Brain microvascular endothelial cell (primary cell): ENCODE results near the gene ATP5F1A.
A peak's percentile ranks its signal among the peaks of the same experiment; 100 is the strongest.
"Not testable (repeated sequence)": the region's sequence is repeated elsewhere in the genome, so short reads cannot be mapped to it uniquely, and the experiment has no call there.

Experiments used
- DNase-seq: peaks from one replicate; pipeline ENCODE4 v3.0.0-alpha.2; 2020
- H3K27ac ChIP-seq: fragments of 250-450 bp; sonication (Bioruptor Pico); 2 replicates; pipeline ENCODE4 v1.5.1; 2020; ENCODE audit warnings: mild to moderate bottlenecking, moderate library complexity
- H3K27me3 ChIP-seq: fragments of 250-450 bp; sonication (Bioruptor Pico); replicated peaks from 2 replicates; pipeline ENCODE4 v1.5.1; 2020; ENCODE audit warnings: mild to moderate bottlenecking
- H3K36me3 ChIP-seq: fragments of 250-450 bp; sonication (Bioruptor Pico); replicated peaks from 2 replicates; pipeline ENCODE4 v1.5.1; 2020; ENCODE audit warnings: mild to moderate bottlenecking
- H3K4me3 ChIP-seq: 2 replicates; pipeline ENCODE4 v1.5.1; 2011; ENCODE audit warnings: low read depth, mild to moderate bottlenecking, control low read depth, low read length, moderate library complexity
- CTCF ChIP-seq: IDR thresholded peaks from 2 replicates; pipeline ENCODE4 v1.5.1; 2011; ENCODE audit warnings: low read depth, mild to moderate bottlenecking, moderate library complexity, low read length, control low read depth, inconsistent platforms; ENCODE audit errors: missing control alignments
- in situ Hi-C: cut with HindIII; loops from 2 replicates; pipeline ENCODE4 v1.10.0; 2017; ENCODE audit warnings: low sequenced_read_pairs, low pct_ligation_motif_present

Gene ATP5F1A

GRCh38 chr18:46130061-46130460, 32.0 kb upstream of the ATP5F1A start:
- TF ChIP-seq CTCF = no peak
- Histone ChIP-seq H3K27me3 (no peaks in the 10 kb centered on the region), H3K27ac (no peak overlapping the region), H3K36me3 (peaks cover 19% of the 10 kb centered on the region), H3K4me3 (no peak overlapping the region)
- DNase-seq = no peak
- in situ Hi-C loops = no loop called here

GRCh38 chr18:46126625-46127024, 28.5 kb upstream of the ATP5F1A start:
- H3K27me3 ChIP-seq, DNase-seq, H3K4me3 ChIP-seq, H3K27ac ChIP-seq, in situ Hi-C loops: not testable (repeated sequence)
- H3K36me3 ChIP-seq = peaks cover 22% of the 10 kb centered on the region

- in situ Hi-C loops = no loop called here
Measured at GRCh38 chr18:46113751-46114150, 15.7 kb upstream of the ATP5F1A start.

GRCh38 chr18:46110406-46110805, 12.3 kb upstream of the ATP5F1A start:
- Histone ChIP-seq H3K36me3 (peaks cover 2% of the 10 kb centered on the region), H3K4me3 (no peak overlapping the region), H3K27me3 (no peaks in the 10 kb centered on the region), H3K27ac (no peak overlapping the region)
- in situ Hi-C loops = no loop called here
- TF ChIP-seq CTCF = no peak
- DNase-seq = no peak

More at GRCh38 chr18:46113751-46114150, 15.7 kb upstream of the ATP5F1A start:
- no peak for DNase-seq
- H3K27ac ChIP-seq = no peak overlapping the region
- TF ChIP-seq CTCF = no peak
- no peak overlapping the region for H3K4me3 ChIP-seq
- peaks cover 2% of the 10 kb centered on the region for H3K36me3 ChIP-seq
- H3K27me3 ChIP-seq = no peaks in the 10 kb centered on the region

- no peak overlapping the region for H3K4me3 ChIP-seq
- TF ChIP-seq CTCF = no peak
- no peak for DNase-seq
- no peaks in the 10 kb centered on the region for H3K27me3 ChIP-seq
- peaks cover 2% of the 10 kb centered on the region for H3K36me3 ChIP-seq
- H3K27ac ChIP-seq = no peak overlapping the region
- in situ Hi-C loops = no loop called here
Measured at GRCh38 chr18:46109386-46109785, 11.3 kb upstream of the ATP5F1A start.

- TF ChIP-seq CTCF = no peak
- in situ Hi-C loops = no loop called here
- peak; percentile 69 for DNase-seq
- peak within 1 kb of the TSS; percentile 69 for H3K4me3 ChIP-seq
- peak within 1 kb of the TSS; percentile 41 for H3K27ac ChIP-seq
- no peaks in the 10 kb centered on the region for H3K36me3 ChIP-seq
- no peaks in the 10 kb centered on the region for H3K27me3 ChIP-seq
Measured at GRCh38 chr18:46104128-46104911, 6.2 kb upstream of the ATP5F1A start, which contains the start of gene HAUS1. TSS of gene HAUS1 (plus strand) at chr18:46104385. CDS start at chr18:46104412, 27 bp downstream.
